RWPE2 (cell line): ENCODE measurements around the gene TMEM243.
A peak's percentile ranks its signal among the peaks of the same experiment; 100 is the strongest.
"Not testable (repeated sequence)": the region's sequence is repeated elsewhere in the genome, so short reads cannot be mapped to it uniquely, and the experiment has no call there.

Experiments used
- ATAC-seq: fragments of 200-7000 bp; cut with Tn5 transposase; 3 replicates; pipeline ENCODE4 v1.9.1; 2021; ENCODE audit warnings: low read depth
- DNase-seq: peaks from one replicate; pipeline ENCODE4 v3.0.0-alpha.2; 2020; ENCODE audit warnings: low spot score
- H3K27ac ChIP-seq: fragments of 450-650 bp; 2 replicates; pipeline ENCODE4 v1.5.1; 2017; ENCODE audit warnings: mild to moderate bottlenecking; ENCODE audit not compliant: poor library complexity, severe bottlenecking
- H3K27me3 ChIP-seq: fragments of 250-450 bp; sonication (Bioruptor Pico); 2 replicates; pipeline ENCODE4 v1.5.1; 2021; ENCODE audit warnings: mild to moderate bottlenecking, moderate library complexity; ENCODE audit not compliant: insufficient read depth, poor library complexity, severe bottlenecking
- H3K36me3 ChIP-seq: fragments of 250-450 bp; sonication (Bioruptor Pico); 2 replicates; pipeline ENCODE4 v1.5.1; 2020; ENCODE audit warnings: low read depth, mild to moderate bottlenecking, moderate library complexity
- H3K4me1 ChIP-seq: fragments of 250-450 bp; sonication (Bioruptor Pico); 2 replicates; pipeline ENCODE4 v1.5.1; 2021; ENCODE audit warnings: mild to moderate bottlenecking, moderate library complexity; ENCODE audit not compliant: insufficient read depth, poor library complexity, severe bottlenecking
- H3K4me3 ChIP-seq: fragments of 250-450 bp; sonication (Bioruptor Pico); 2 replicates; pipeline ENCODE4 v1.5.1; 2021; ENCODE audit warnings: mild to moderate bottlenecking, moderate library complexity; ENCODE audit not compliant: severe bottlenecking
- H3K9me3 ChIP-seq: fragments of 250-450 bp; sonication (Bioruptor Pico); 2 replicates; pipeline ENCODE4 v1.5.1; 2021; ENCODE audit warnings: mild to moderate bottlenecking, moderate library complexity; ENCODE audit not compliant: severe bottlenecking
- CTCF ChIP-seq: fragments of 450-650 bp; IDR thresholded peaks from one replicate; pipeline ENCODE4 v1.5.1; 2017; ENCODE audit warnings: mild to moderate bottlenecking, moderate library complexity; ENCODE audit not compliant: poor library complexity, severe bottlenecking

Gene TMEM243

GRCh38 chr7:87212498-87212897 is 7.0 kb downstream of the TMEM243 start:
- Histone ChIP-seq H3K36me3 (peaks cover 39% of the 10 kb centered on the region), H3K9me3 (no peaks in the 10 kb centered on the region), H3K4me3 (no peak overlapping the region), H3K27me3 (no peaks in the 10 kb centered on the region), H3K4me1 (no peaks in the 10 kb centered on the region), H3K27ac (no peak overlapping the region)
- TF ChIP-seq CTCF = no peak
- ATAC-seq (no peak), DNase-seq (no peak)

GRCh38 chr7:87210506-87210905 is 9.0 kb downstream of the TMEM243 start:
- DNase-seq = no peak

GRCh38 chr7:87209295-87209924 is 10.1 kb downstream of the TMEM243 start:
- no peaks in the 10 kb centered on the region for H3K4me1 ChIP-seq
- no peaks in the 10 kb centered on the region for H3K27me3 ChIP-seq
- H3K4me3 ChIP-seq = no peak overlapping the region
- no peak for TF ChIP-seq CTCF
- DNase-seq (no peak), ATAC-seq (no peak)
- H3K9me3 ChIP-seq = peaks cover 13% of the 10 kb centered on the region
- H3K27ac ChIP-seq = no peak overlapping the region
- H3K36me3 ChIP-seq = peaks cover 45% of the 10 kb centered on the region

More at GRCh38 chr7:87210506-87210905, 9.0 kb downstream of the TMEM243 start:
- no peak for ATAC-seq
- H3K27me3 ChIP-seq = no peaks in the 10 kb centered on the region
- H3K9me3 ChIP-seq = peaks cover 6% of the 10 kb centered on the region
- H3K27ac ChIP-seq = no peak overlapping the region
- no peak for TF ChIP-seq CTCF
- no peaks in the 10 kb centered on the region for H3K4me1 ChIP-seq
- H3K4me3 ChIP-seq = no peak overlapping the region
- H3K36me3 ChIP-seq = peaks cover 48% of the 10 kb centered on the region

GRCh38 chr7:87206361-87206760 is 13.2 kb downstream of the TMEM243 start:
- Histone ChIP-seq H3K27ac (no peak overlapping the region), H3K27me3 (no peaks in the 10 kb centered on the region), H3K36me3 (peaks cover 46% of the 10 kb centered on the region), H3K4me1 (no peaks in the 10 kb centered on the region), H3K9me3 (peaks cover 13% of the 10 kb centered on the region), H3K4me3 (no peak overlapping the region)
- ATAC-seq (peak; percentile 77; the same call in 2 of the 3 replicates), DNase-seq (no peak)
- TF ChIP-seq CTCF = no peak

- Histone ChIP-seq H3K36me3 (peaks cover 49% of the 10 kb centered on the region), H3K9me3 (peaks cover 13% of the 10 kb centered on the region)
- H3K27ac ChIP-seq, ATAC-seq, H3K27me3 ChIP-seq, H3K4me3 ChIP-seq, DNase-seq, H3K4me1 ChIP-seq: not testable (repeated sequence)
Observed at GRCh38 chr7:87205701-87206100, 13.8 kb downstream of the TMEM243 start.
